ENCODE results near the gene TIAM2.

The TIAM2 gene

GRCh38 chr6:155107432-155108069, 112.4 kb downstream of the TIAM2 start:
- ATAC-seq (ENCODE audit: low read depth): no peak
- DNase-seq (ENCODE audit: low spot score): no peak
- Histone ChIP-seq H3K36me3 (ENCODE audit: low read depth) (no peaks in the 10 kb centered on the region), H3K4me1 (ENCODE audit: insufficient read depth, poor library complexity, severe bottlenecking) (no peaks in the 10 kb centered on the region), H3K9me3 (ENCODE audit: severe bottlenecking) (no peaks in the 10 kb centered on the region), H3K4me3 (ENCODE audit: severe bottlenecking) (no peak overlapping the region), H3K27ac (ENCODE audit: poor library complexity, severe bottlenecking) (no peak overlapping the region), H3K27me3 (ENCODE audit: insufficient read depth, poor library complexity, severe bottlenecking) (no peaks in the 10 kb centered on the region)
- TF ChIP-seq CTCF (IDR thresholded peaks at IDR 0.05; ENCODE audit: poor library complexity, severe bottlenecking): no peak

- Histone ChIP-seq H3K27me3 (ENCODE audit: insufficient read depth, poor library complexity, severe bottlenecking) (no peaks in the 10 kb centered on the region), H3K36me3 (ENCODE audit: low read depth) (no peaks in the 10 kb centered on the region), H3K27ac (ENCODE audit: poor library complexity, severe bottlenecking) (no peak overlapping the region), H3K9me3 (ENCODE audit: severe bottlenecking) (no peaks in the 10 kb centered on the region), H3K4me3 (ENCODE audit: severe bottlenecking) (no peak overlapping the region), H3K4me1 (ENCODE audit: insufficient read depth, poor library complexity, severe bottlenecking) (no peaks in the 10 kb centered on the region)
- ATAC-seq (ENCODE audit: low read depth) (no peak), DNase-seq (ENCODE audit: low spot score) (no peak)
- TF ChIP-seq CTCF (IDR thresholded peaks at IDR 0.05; ENCODE audit: poor library complexity, severe bottlenecking): no peak
Observed at GRCh38 chr6:155108070-155108820, 113.1 kb downstream of the TIAM2 start.

- Histone ChIP-seq H3K27ac (ENCODE audit: poor library complexity, severe bottlenecking) (no peak overlapping the region), H3K36me3 (ENCODE audit: low read depth) (no peaks in the 10 kb centered on the region), H3K4me3 (ENCODE audit: severe bottlenecking) (no peak overlapping the region), H3K4me1 (ENCODE audit: insufficient read depth, poor library complexity, severe bottlenecking) (no peaks in the 10 kb centered on the region), H3K27me3 (ENCODE audit: insufficient read depth, poor library complexity, severe bottlenecking) (no peaks in the 10 kb centered on the region), H3K9me3 (ENCODE audit: severe bottlenecking) (no peaks in the 10 kb centered on the region)
- ATAC-seq (ENCODE audit: low read depth): no peak
- DNase-seq (ENCODE audit: low spot score): no peak
- TF ChIP-seq CTCF (IDR thresholded peaks at IDR 0.05; ENCODE audit: poor library complexity, severe bottlenecking): no peak
Observed at GRCh38 chr6:155110721-155111120, 115.6 kb downstream of the TIAM2 start.

- H3K36me3 ChIP-seq (ENCODE audit: low read depth): no peaks in the 10 kb centered on the region
- ATAC-seq (ENCODE audit: low read depth): no peak
- no peak for TF ChIP-seq CTCF (IDR thresholded peaks at IDR 0.05; ENCODE audit: poor library complexity, severe bottlenecking)
- no peak overlapping the region for H3K4me3 ChIP-seq (ENCODE audit: severe bottlenecking)
- no peaks in the 10 kb centered on the region for H3K27me3 ChIP-seq (ENCODE audit: insufficient read depth, poor library complexity, severe bottlenecking)
- H3K9me3 ChIP-seq (ENCODE audit: severe bottlenecking): no peaks in the 10 kb centered on the region
- H3K4me1 ChIP-seq (ENCODE audit: insufficient read depth, poor library complexity, severe bottlenecking): no peaks in the 10 kb centered on the region
- DNase-seq (ENCODE audit: low spot score): no peak
- no peak overlapping the region for H3K27ac ChIP-seq (ENCODE audit: poor library complexity, severe bottlenecking)
Observed at GRCh38 chr6:155112757-155113156, 117.6 kb downstream of the TIAM2 start.
